HG03442 (cell line): ENCODE results near the gene IL16.

ENCODE experiments used
- ATAC-seq: cut with Tn5 transposase; IDR thresholded peaks from one replicate; pipeline ENCODE4 v1.9.1; 2021; ENCODE audit warnings: mild to moderate bottlenecking, moderate library complexity; ENCODE audit not compliant: unreplicated experiment

The IL16 gene

GRCh38 chr15:81361891-81362290 lies 165.2 kb downstream of the IL16 start:
- ATAC-seq: no peak

GRCh38 chr15:81362790-81363189 lies 166.1 kb downstream of the IL16 start:
- ATAC-seq: no peak

- ATAC-seq: no peak
Measured at GRCh38 chr15:81363276-81363675, 166.6 kb downstream of the IL16 start.
